ES-I3 (cell line): ENCODE results near the gene P2RY12.
"Not testable (repeated sequence)": the region's sequence is repeated elsewhere in the genome, so short reads cannot be mapped to it uniquely, and the experiment has no call there.

Experiments
- H3K36me3 ChIP-seq: 2 replicates; pipeline ENCODE4 v1.6.1; 2013; ENCODE audit warnings: mild to moderate bottlenecking, low read length, control low read depth, moderate library complexity; ENCODE audit not compliant: insufficient read depth
- H3K4me1 ChIP-seq: 2 replicates; pipeline ENCODE4 v1.6.1; 2013; ENCODE audit warnings: mild to moderate bottlenecking, control low read depth, low read length; ENCODE audit not compliant: insufficient read depth
- H3K9ac ChIP-seq: 2 replicates; pipeline ENCODE4 v1.6.1; 2013; ENCODE audit warnings: low read depth, mild to moderate bottlenecking, low read length, moderate library complexity
- H3K9me3 ChIP-seq: 2 replicates; pipeline ENCODE4 v1.6.1; 2013; ENCODE audit warnings: mild to moderate bottlenecking, low read length, moderate library complexity; ENCODE audit not compliant: control insufficient read depth, insufficient read depth

The P2RY12 gene

GRCh38 chr3:151404316-151404715, 19.8 kb upstream of the P2RY12 start:
- Histone ChIP-seq H3K9me3 (no peaks in the 10 kb centered on the region), H3K4me1 (peaks cover 11% of the 10 kb centered on the region; the same call in 1 of the 2 replicates), H3K9ac (no peak overlapping the region), H3K36me3 (no peaks in the 10 kb centered on the region)

- no peaks in the 10 kb centered on the region for H3K9me3 ChIP-seq
These were observed 18.7 kb upstream of the P2RY12 start for GRCh38 chr3:151403246-151403645.

DNA sequence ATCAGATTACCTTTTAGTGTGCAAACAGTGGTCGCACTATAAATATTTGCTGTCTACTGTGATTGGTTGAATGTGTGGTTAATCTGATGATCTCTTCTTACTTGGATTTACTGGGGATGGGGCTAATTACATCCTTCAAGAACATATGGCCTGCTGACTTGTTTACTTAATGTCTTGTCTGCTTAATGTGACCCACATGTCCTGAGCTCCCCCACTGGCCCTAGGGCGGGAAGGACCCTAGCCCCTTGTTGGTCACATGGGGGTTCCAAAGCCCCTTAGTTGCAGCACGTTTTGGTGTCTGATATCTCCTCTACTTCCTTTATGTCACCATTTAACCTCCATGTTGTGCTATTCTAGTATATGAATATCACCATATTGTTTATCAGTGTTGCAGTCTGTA, 17.8 kb upstream of the P2RY12 start:
- Histone ChIP-seq H3K9me3 (no peaks in the 10 kb centered on the region), H3K9ac (no peak overlapping the region), H3K36me3 (no peaks in the 10 kb centered on the region), H3K4me1 (peaks cover 16% of the 10 kb centered on the region; the same call in 1 of the 2 replicates)

More at GRCh38 chr3:151403246-151403645, 18.7 kb upstream of the P2RY12 start:
- H3K36me3 ChIP-seq: no peaks in the 10 kb centered on the region
- no peak overlapping the region for H3K9ac ChIP-seq
- peaks cover 16% of the 10 kb centered on the region; the same call in 1 of the 2 replicates for H3K4me1 ChIP-seq

DNA sequence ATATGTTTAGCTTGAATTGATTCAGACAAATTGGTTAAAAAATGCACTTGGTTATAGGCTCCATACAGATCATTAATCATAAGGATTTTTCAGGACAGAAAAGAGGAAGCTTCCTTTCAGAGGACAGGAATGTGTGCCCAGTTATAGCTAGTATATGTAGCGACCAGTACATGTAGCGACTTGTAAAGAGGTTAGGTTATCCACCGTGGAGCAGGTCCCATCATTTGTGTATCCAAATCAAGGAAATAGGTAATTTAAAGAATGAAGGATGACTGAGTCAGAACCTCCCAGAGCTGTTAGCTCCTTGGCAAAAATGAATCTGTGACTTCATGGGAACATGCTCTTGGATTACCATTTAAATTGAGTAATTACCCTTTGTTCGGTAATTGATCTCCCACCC, 15.8 kb upstream of the P2RY12 start:
- no peaks in the 10 kb centered on the region for H3K9me3 ChIP-seq
- H3K36me3 ChIP-seq: no peaks in the 10 kb centered on the region
- H3K9ac ChIP-seq: no peak overlapping the region
- peaks cover 16% of the 10 kb centered on the region; the same call in 1 of the 2 replicates for H3K4me1 ChIP-seq

DNA sequence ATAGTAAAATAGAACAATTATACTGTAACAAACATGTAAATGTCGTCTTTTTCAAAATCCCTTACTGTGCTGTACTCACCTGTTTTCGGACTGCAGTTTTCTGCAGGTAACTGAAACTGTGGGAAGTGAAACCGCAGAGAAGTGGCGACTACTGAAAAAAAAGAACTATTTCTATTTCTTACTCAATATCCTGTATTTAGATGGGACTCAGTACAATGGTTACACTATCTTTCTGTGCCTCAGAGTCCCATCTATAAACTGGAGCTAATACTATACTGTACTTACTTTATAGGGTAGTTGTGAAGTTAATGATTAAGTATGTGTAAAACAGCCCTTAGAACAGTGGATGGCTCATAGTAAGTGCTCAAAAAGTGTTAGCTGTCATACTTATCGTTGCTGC, 14.3 kb upstream of the P2RY12 start:
- H3K9me3 ChIP-seq: no peaks in the 10 kb centered on the region
- H3K4me1 ChIP-seq: peaks cover 25% of the 10 kb centered on the region; the same call in 1 of the 2 replicates
- no peak overlapping the region for H3K9ac ChIP-seq
- no peaks in the 10 kb centered on the region for H3K36me3 ChIP-seq

DNA sequence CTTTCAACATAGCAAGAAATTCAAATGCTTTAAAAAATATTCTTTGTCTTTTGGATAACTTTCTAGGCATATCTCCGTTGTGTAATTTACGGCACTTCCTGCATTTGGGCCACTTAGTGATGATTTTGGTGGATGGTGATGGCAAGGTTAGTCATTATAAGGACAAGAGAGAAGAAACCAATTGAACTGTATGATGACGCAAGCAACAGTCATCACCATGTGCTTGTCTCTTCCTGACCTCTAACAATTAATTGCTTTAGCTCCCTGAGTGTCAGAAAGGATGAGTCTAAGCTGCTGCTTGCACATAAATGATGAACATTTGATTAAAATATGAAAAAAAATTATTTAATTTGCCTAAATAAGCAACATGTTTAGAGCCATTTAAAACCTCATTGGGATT, 11.3 kb upstream of the P2RY12 start:
- H3K4me1 ChIP-seq: peaks cover 33% of the 10 kb centered on the region; the same call in 1 of the 2 replicates
- H3K9ac ChIP-seq: no peak overlapping the region
- no peaks in the 10 kb centered on the region for H3K36me3 ChIP-seq
- no peaks in the 10 kb centered on the region for H3K9me3 ChIP-seq

DNA sequence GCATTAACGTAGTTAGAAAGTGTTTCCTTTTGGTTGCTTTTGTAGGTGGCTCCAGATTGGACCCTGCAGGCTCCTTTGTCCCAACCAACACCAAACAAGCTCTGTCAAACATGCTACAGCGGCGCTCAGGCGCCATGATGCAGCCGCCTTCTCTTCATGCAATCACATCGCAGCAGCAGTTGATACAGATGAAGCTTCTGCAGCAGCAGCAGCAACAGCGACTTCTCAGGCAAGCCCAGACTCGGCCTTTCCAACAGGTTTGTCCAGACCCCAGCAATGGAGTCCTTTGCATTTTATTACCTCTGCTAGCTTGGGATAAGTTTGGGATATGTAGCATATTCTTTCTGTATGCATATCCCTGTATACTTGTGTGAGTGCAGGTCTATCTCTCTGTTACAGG, 10.1 kb upstream of the P2RY12 start:
- Histone ChIP-seq H3K9ac (no peak overlapping the region), H3K36me3 (no peaks in the 10 kb centered on the region; the same call in 1 of the 2 replicates), H3K9me3 (no peaks in the 10 kb centered on the region; the same call in 1 of the 2 replicates), H3K4me1 (peaks cover 25% of the 10 kb centered on the region; the same call in 1 of the 2 replicates)

GRCh38 chr3:151393941-151394340, 9.4 kb upstream of the P2RY12 start:
- no peaks in the 10 kb centered on the region; the same call in 1 of the 2 replicates for H3K9me3 ChIP-seq
- no peak overlapping the region for H3K9ac ChIP-seq
- H3K36me3 ChIP-seq: no peaks in the 10 kb centered on the region; the same call in 1 of the 2 replicates
- peaks cover 19% of the 10 kb centered on the region; the same call in 1 of the 2 replicates for H3K4me1 ChIP-seq

- peaks cover 17% of the 10 kb centered on the region; the same call in 1 of the 2 replicates for H3K4me1 ChIP-seq
- no peaks in the 10 kb centered on the region; the same call in 1 of the 2 replicates for H3K36me3 ChIP-seq
- no peak overlapping the region; the same call in 1 of the 2 replicates for H3K9ac ChIP-seq
- no peaks in the 10 kb centered on the region; the same call in 1 of the 2 replicates for H3K9me3 ChIP-seq
These were observed 8.7 kb upstream of the P2RY12 start for GRCh38 chr3:151393146-151393830.

DNA sequence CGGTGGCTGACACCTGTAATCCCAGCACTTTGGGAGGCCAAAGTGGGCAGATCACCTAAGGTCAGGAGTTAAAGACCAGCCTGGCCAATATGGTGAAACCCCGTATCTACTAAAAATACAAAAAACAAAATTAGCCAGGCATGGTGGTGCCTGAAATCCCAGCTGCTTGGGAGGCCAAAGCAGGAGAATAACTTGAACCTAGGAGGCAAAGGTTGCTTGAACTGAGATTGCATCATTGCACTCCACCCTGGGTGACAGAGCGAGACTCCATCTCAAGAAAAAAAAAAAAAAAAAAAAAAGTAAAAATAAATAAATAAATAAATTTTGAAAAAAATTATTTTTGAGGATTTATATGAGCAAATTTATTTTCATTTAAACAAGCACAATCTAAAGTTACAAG, 7.6 kb upstream of the P2RY12 start:
- H3K9ac ChIP-seq, H3K9me3 ChIP-seq, H3K36me3 ChIP-seq: not testable (repeated sequence)
- H3K4me1 ChIP-seq: peaks cover 17% of the 10 kb centered on the region; the same call in 1 of the 2 replicates

DNA sequence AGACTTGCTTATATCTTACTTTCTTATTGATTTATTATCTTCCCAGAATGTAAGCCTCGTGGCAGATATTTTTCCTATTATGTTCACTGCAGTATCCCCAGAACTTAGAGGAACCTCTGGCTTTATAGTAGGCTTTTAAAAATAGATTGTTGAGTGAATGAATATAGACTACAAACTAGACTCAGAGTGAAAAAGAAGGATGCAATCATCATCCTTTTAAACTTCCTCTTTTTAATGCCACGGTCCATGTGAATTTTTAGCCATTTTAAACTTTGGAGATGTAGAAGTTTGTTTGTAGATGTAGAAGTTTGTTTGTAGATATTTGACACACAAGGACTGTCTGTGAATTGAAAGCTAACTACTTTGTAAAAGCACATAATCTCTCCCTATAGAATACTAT, 7.2 kb upstream of the P2RY12 start:
- H3K9me3 ChIP-seq: no peaks in the 10 kb centered on the region; the same call in 1 of the 2 replicates
- H3K9ac ChIP-seq: no peak overlapping the region
- H3K4me1 ChIP-seq: peaks cover 17% of the 10 kb centered on the region; the same call in 1 of the 2 replicates
- H3K36me3 ChIP-seq: no peaks in the 10 kb centered on the region; the same call in 1 of the 2 replicates

- Histone ChIP-seq H3K9ac (no peak overlapping the region), H3K36me3 (no peaks in the 10 kb centered on the region; the same call in 1 of the 2 replicates), H3K4me1 (peaks cover 5% of the 10 kb centered on the region; the same call in 1 of the 2 replicates), H3K9me3 (no peaks in the 10 kb centered on the region; the same call in 1 of the 2 replicates)
These were observed 3.3 kb upstream of the P2RY12 start for GRCh38 chr3:151387842-151388241.

- no peaks in the 10 kb centered on the region; the same call in 1 of the 2 replicates for H3K9me3 ChIP-seq
- H3K36me3 ChIP-seq: no peaks in the 10 kb centered on the region; the same call in 1 of the 2 replicates
- peaks cover under 1% of the 10 kb centered on the region; the same call in 1 of the 2 replicates for H3K4me1 ChIP-seq
- H3K9ac ChIP-seq: no peak overlapping the region
These were observed 2.9 kb upstream of the P2RY12 start for GRCh38 chr3:151387432-151387831.

DNA sequence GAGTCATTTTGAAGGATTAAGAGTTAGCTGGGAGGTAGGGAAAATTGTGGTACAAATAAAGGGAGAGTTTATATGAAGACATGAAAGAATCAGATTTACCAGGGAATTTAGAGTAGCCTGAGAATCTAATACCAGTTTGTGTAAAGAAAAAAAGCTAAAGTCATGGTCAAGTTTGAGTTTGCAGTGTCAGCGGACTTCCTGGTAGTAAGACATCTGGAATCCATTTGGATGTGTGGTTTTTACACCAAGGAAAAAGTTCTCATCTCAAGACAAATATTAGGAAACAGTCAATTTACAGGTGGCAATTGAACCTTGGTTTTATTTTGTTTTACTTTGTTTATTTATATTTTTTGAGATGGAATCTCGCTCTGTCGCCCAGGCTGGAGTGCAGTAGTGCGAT, 1.5 kb upstream of the P2RY12 start:
- Histone ChIP-seq H3K36me3 (no peaks in the 10 kb centered on the region; the same call in 1 of the 2 replicates), H3K9ac (no peak overlapping the region), H3K4me1 (no peaks in the 10 kb centered on the region), H3K9me3 (no peaks in the 10 kb centered on the region; the same call in 1 of the 2 replicates)

- no peaks in the 10 kb centered on the region for H3K4me1 ChIP-seq
- no peaks in the 10 kb centered on the region for H3K36me3 ChIP-seq
- H3K9me3 ChIP-seq: no peaks in the 10 kb centered on the region
- H3K9ac ChIP-seq: no peak overlapping the region
These were observed 597 bp downstream of the P2RY12 start for GRCh38 chr3:151383956-151384355.
